GM23338 (cell line): ENCODE results near the gene ACTR5. TPM values are rescaled to one million over a fixed set of nuclear protein-coding genes. Genes with fewer than 3 reads are reported as not detected.

ENCODE experiments used
- ATAC-seq: fragments of 200-7000 bp; cut with Tn5 transposase; 3 replicates; pipeline ENCODE4 v1.9.1; 2020
- DNase-seq: peaks from one replicate; pipeline ENCODE4 v3.0.0-alpha.2; 2015; ENCODE audit warnings: low spot score
- H2AFZ ChIP-seq: fragments of 200-600 bp; sonication (generic); 2 replicates; pipeline ENCODE4 v1.8.0; 2016; ENCODE audit warnings: antibody characterized with exemption, mild to moderate bottlenecking, moderate library complexity
- H3F3A ChIP-seq: fragments of 200-600 bp; sonication (generic); replicated peaks from 2 replicates; pipeline ENCODE4 v1.8.0; 2017; ENCODE audit warnings: antibody characterized with exemption, mixed run types, low read depth
- H3K27ac ChIP-seq: fragments of 200-600 bp; sonication (generic); 2 replicates; pipeline ENCODE4 v1.6.1; 2016; ENCODE audit warnings: low read depth
- H3K27me3 ChIP-seq: fragments of 200-600 bp; sonication (generic); 2 replicates; pipeline ENCODE4 v1.8.0; 2016; ENCODE audit warnings: mild to moderate bottlenecking, mixed run types, moderate library complexity; ENCODE audit not compliant: insufficient read depth
- H3K36me3 ChIP-seq: fragments of 200-600 bp; sonication (generic); 2 replicates; pipeline ENCODE4 v1.8.0; 2016; ENCODE audit warnings: mild to moderate bottlenecking; ENCODE audit not compliant: insufficient read depth
- H3K4me1 ChIP-seq: fragments of 200-600 bp; sonication (generic); 2 replicates; pipeline ENCODE4 v1.8.0; 2016; ENCODE audit warnings: mild to moderate bottlenecking, moderate library complexity; ENCODE audit not compliant: insufficient read depth
- H3K4me2 ChIP-seq: fragments of 200-600 bp; sonication (generic); 2 replicates; pipeline ENCODE4 v1.7.1; 2017; ENCODE audit warnings: mixed run types
- H3K4me3 ChIP-seq: fragments of 200-600 bp; sonication (generic); 2 replicates; pipeline ENCODE4 v1.6.1; 2016; ENCODE audit warnings: mixed run types
- H3K79me2 ChIP-seq: fragments of 200-600 bp; sonication (generic); replicated peaks from 2 replicates; pipeline ENCODE4 v1.8.0; 2017; ENCODE audit warnings: mild to moderate bottlenecking; ENCODE audit not compliant: insufficient read depth
- H3K9me2 ChIP-seq: fragments of 200-600 bp; sonication (generic); 2 replicates; pipeline ENCODE4 v1.8.0; 2017; ENCODE audit not compliant: insufficient read depth
- H4K20me1 ChIP-seq: fragments of 200-600 bp; sonication (generic); replicated peaks from 2 replicates; pipeline ENCODE4 v1.8.0; 2017; ENCODE audit warnings: mild to moderate bottlenecking; ENCODE audit not compliant: insufficient read depth
- H3K27ac Mint-ChIP-seq: 2 replicates; pipeline ENCODE4 v1.8.0; 2020; ENCODE audit warnings: inconsistent platforms, mild to moderate bottlenecking, moderate library complexity, mixed read lengths
- H3K27me3 Mint-ChIP-seq: 3 replicates; pipeline ENCODE4 v1.8.0; 2022; ENCODE audit warnings: low read depth, mild to moderate bottlenecking, moderate library complexity, mixed read lengths, inconsistent platforms; ENCODE audit not compliant: insufficient read depth, poor library complexity
- H3K36me3 Mint-ChIP-seq: 3 replicates; pipeline ENCODE4 v1.8.0; 2021; ENCODE audit warnings: low read depth, mild to moderate bottlenecking, inconsistent platforms, moderate library complexity, mixed read lengths
- H3K4me1 Mint-ChIP-seq: 3 replicates; pipeline ENCODE4 v1.8.0; 2020; ENCODE audit warnings: mild to moderate bottlenecking, inconsistent platforms, mixed read lengths
- H3K4me3 Mint-ChIP-seq: 3 replicates; pipeline ENCODE4 v1.8.0; 2021; ENCODE audit warnings: moderate library complexity, mild to moderate bottlenecking, inconsistent platforms, mixed read lengths
- H3K9me3 Mint-ChIP-seq: 3 replicates; pipeline ENCODE4 v1.8.0; 2020; ENCODE audit warnings: moderate library complexity, mild to moderate bottlenecking, inconsistent platforms, mixed read lengths
- CREB1 ChIP-seq: fragments of 250-450 bp; sonication (Bioruptor Pico); IDR thresholded peaks from 2 replicates; pipeline ENCODE4 v1.5.0; 2020; ENCODE audit warnings: low read depth, mild to moderate bottlenecking, moderate library complexity
- CTCF ChIP-seq, 2 experiments: fragments of 200-600 bp in 1 of 2; sonication (generic) in 1 of 2; conservative IDR thresholded peaks; 2 replicates each; pipeline versions ENCODE4 v1.5.1 to v1.6.1; 2016 to 2017; ENCODE audit warnings: antibody characterized with exemption in 2 of 2, low read depth in 2 of 2, mild to moderate bottlenecking in 2 of 2, moderate library complexity in 1 of 2
- JUNB ChIP-seq: IDR thresholded peaks from one replicate; pipeline ENCODE4 v1.6.1; 2016; ENCODE audit warnings: antibody characterized with exemption; ENCODE audit not compliant: unreplicated experiment
- POLR2AphosphoS5 ChIP-seq: IDR thresholded peaks from 2 replicates; pipeline ENCODE4 v1.6.1; 2016; ENCODE audit warnings: antibody characterized with exemption, low read depth
- REST ChIP-seq: IDR thresholded peaks from one replicate; pipeline ENCODE4 v1.6.1; 2018; ENCODE audit warnings: antibody characterized with exemption; ENCODE audit not compliant: unreplicated experiment
- STAT1 ChIP-seq: IDR thresholded peaks from one replicate; pipeline ENCODE4 v1.6.1; 2016; ENCODE audit warnings: antibody characterized with exemption; ENCODE audit not compliant: unreplicated experiment
- ZNF114 ChIP-seq: fragments of 250-450 bp; sonication (Bioruptor Pico); IDR thresholded peaks from 2 replicates; pipeline ENCODE4 v1.5.0; 2020; ENCODE audit warnings: mild to moderate bottlenecking, moderate library complexity
- ZNF331 ChIP-seq: fragments of 250-450 bp; sonication (Bioruptor Pico); IDR thresholded peaks from 2 replicates; pipeline ENCODE4 v1.5.0; 2020; ENCODE audit warnings: low read depth, mild to moderate bottlenecking, moderate library complexity
- ZNF462 ChIP-seq: fragments of 250-450 bp; sonication (Bioruptor Pico); IDR thresholded peaks from 2 replicates; pipeline ENCODE4 v1.5.0; 2020; ENCODE audit warnings: mild to moderate bottlenecking, moderate library complexity
- polyA plus RNA-seq: library from polyadenylated mRNA; unstranded; fragments of >200 nt; fragmentation: Nextera tagmentation; extraction: Ambion mirVana; gene quantifications from 2 replicates; pipeline ENCODE4 v1.2.1, GENCODE V29; 2016
- total RNA-seq: library from RNA; depleted of rRNA; stranded (reverse); fragments of >200 nt; shearing (Covaris generic); gene quantifications from 2 replicates; pipeline ENCODE4 v1.2.3, GENCODE V29; 2014

The ACTR5 gene
- total and polyA plus RNA-seq, 2 experiments from 2014 or later, result 8.4 to 21.8 TPM

GRCh38 chr20:38774167-38774566 is 25.9 kb downstream of the ACTR5 start:
- H3K4me2 ChIP-seq, result no peak overlapping the region
- Mint-ChIP-seq H3K27ac (no peak overlapping the region), H3K36me3 (peaks cover 67% of the 10 kb centered on the region), H3K4me1 (peaks cover 6% of the 10 kb centered on the region), H3K27me3 (peaks cover 7% of the 10 kb centered on the region), H3K4me3 (no peak overlapping the region), H3K9me3 (peaks cover 14% of the 10 kb centered on the region)
- H3K79me2 ChIP-seq, result no peaks in the 10 kb centered on the region
- no peaks in the 10 kb centered on the region for H3K27me3 ChIP-seq
- no peak overlapping the region for H2AFZ ChIP-seq
- H3K36me3 ChIP-seq, result peaks cover 32% of the 10 kb centered on the region; the same call in 1 of the 2 replicates
- H3K9me2 ChIP-seq, result no peaks in the 10 kb centered on the region
- peaks cover 7% of the 10 kb centered on the region for H3K4me1 ChIP-seq
- H4K20me1 ChIP-seq, result no peaks in the 10 kb centered on the region
- H3K4me3 ChIP-seq, result no peak overlapping the region
- TF ChIP-seq ZNF462 (CRISPR knock-in tag) (no peak), CTCF (conservative IDR thresholded peaks at IDR 0.05; ENCODE audit: low read depth in 2 of 2) (no peak), ZNF114 (CRISPR knock-in tag) (no peak), REST (no peak), STAT1 (no peak), JUNB (no peak), POLR2AphosphoS5 (no peak), ZNF331 (no peak), CREB1 (CRISPR knock-in tag) (no peak)
- ATAC-seq (no peak), DNase-seq (no peak)
- H3K27ac ChIP-seq, result no peak overlapping the region
- H3F3A ChIP-seq, result peaks cover 7% of the 10 kb centered on the region; the same call in 1 of the 2 replicates
